22Rv1 (cell line): Measurements from ENCODE around the gene PXMP4.
"Not testable (repeated sequence)": the region's sequence is repeated elsewhere in the genome, so short reads cannot be mapped to it uniquely, and the experiment has no call there.

Source experiments
- H3K27ac ChIP-seq: fragments of 450-650 bp; 2 replicates; pipeline ENCODE4 v1.5.1; 2017
- CTCF ChIP-seq: fragments of 450-650 bp; IDR thresholded peaks from 2 replicates; pipeline ENCODE4 v1.5.1; 2017; ENCODE audit warnings: mild to moderate bottlenecking
- ZFX ChIP-seq: fragments of 450-650 bp; IDR thresholded peaks from 2 replicates; pipeline ENCODE4 v1.6.1; 2017; ENCODE audit warnings: antibody characterized with exemption, borderline replicate concordance

Gene PXMP4

GRCh38 chr20:33702861-33703260 is 17.2 kb downstream of the PXMP4 start:
- no peak for TF ChIP-seq CTCF

GRCh38 chr20:33701629-33702450 is 18.3 kb downstream of the PXMP4 start:
- TF ChIP-seq ZFX, result no peak
- no peak for TF ChIP-seq CTCF
- H3K27ac ChIP-seq, result no peak overlapping the region

More at GRCh38 chr20:33702861-33703260, 17.2 kb downstream of the PXMP4 start:
- no peak overlapping the region for H3K27ac ChIP-seq

DNA sequence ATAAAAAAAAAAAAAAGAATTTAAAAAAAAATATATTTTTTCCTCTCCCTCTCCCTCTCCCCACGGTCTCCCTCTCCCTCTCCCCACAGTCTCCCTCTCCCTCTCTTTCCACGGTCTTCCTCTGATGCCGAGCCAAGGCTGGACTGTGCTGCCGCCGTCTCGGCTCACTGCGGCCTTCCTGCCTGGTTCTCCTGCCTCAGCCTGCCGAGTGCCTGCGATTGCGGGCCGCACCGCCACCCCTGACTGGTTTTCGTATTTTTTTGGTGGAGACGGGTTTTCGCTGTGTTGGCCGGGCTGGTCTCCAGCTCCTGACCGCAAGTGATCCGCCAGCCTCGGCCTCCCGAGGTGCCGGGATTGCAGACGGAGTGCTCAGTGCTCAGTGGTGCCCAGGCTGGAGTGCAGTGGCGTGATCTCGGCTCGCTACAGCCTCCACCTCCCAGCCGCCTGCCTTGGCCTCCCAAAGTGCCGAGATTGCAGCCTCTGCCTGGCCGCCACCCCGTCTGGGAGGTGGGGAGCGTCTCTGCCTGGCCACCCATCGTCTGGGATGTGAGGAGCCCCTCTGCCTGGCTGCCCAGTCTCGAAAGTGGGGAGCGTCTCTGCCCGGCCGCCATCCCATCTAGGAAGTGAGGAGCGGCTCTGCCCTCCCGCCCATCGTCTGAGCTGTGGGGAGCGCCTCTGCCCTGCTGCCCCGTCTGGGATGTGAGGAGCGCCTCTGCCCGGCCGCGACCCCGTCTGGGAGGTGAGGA is 19.2 kb downstream of the PXMP4 start:
- not testable (repeated sequence) for H3K27ac ChIP-seq

DNA sequence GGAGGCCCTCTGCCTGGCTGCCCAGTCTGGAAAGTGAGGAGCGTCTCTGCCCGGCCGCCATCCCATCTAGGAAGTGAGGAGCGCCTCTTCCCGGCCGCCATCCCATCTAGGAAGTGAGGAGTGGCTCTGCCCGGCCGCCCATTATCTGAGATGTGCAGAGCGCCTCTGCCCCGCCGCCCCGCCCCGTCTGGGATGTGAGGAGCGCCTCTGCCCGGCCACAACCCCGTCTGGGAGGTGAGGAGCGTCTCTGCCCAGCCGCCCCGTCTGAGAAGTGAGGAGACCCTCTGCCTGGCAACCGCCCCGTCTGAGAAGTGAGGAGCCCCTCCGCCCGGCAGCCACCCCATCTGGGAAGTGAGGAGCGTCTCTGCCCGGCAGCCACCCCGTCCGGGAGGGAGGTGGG is 21.1 kb downstream of the PXMP4 start:
- not testable (repeated sequence) for H3K27ac ChIP-seq

DNA sequence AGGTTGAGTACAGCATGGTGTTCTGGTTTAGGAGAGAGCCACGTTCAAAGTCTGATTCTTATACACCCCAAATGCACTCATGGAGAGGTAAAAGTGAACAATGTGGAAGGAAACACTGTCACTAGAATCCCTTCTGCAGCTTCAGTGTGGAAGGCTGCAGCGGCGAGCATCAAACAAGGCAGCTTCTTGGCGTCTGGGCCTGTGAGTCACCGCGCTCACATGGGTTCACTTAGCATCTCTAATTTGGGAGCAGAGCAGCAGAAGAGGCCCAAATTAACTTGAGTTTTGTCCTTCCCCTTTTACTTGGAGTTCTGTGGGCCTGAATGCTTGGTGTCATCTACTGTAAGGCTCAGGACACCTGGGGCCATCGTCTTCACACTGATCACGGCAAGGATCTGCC is 23.0 kb downstream of the PXMP4 start:
- no peak overlapping the region for H3K27ac ChIP-seq
- TF ChIP-seq ZFX (no peak), CTCF (no peak)

DNA sequence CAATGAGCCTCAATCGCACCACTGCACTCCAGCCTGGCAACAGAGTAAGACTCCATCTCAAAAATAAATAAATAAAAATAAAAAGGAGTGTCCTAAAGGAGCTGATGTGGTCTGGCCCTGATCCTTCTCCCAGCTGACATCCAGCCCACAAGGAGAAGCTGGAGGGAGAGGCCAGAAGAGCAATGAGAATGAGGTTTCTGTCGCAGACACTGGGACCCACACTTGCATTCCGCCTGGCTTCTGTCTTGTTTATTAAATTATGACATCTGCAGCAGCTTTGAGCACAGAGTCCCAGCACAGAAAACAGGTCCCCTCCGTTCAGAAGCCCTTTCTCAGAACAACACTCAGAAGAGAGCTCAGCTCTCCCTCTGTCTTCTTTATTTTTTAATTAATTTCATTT is 23.7 kb downstream of the PXMP4 start:
- no peak for TF ChIP-seq ZFX
- TF ChIP-seq CTCF, result no peak
- no peak overlapping the region for H3K27ac ChIP-seq

GRCh38 chr20:33694639-33695012 is 25.5 kb downstream of the PXMP4 start:
- TF ChIP-seq ZFX, result no peak
- no peak for TF ChIP-seq CTCF
- H3K27ac ChIP-seq, result no peak overlapping the region

- no peak overlapping the region for H3K27ac ChIP-seq
- TF ChIP-seq CTCF (no peak), ZFX (no peak)
Measured at GRCh38 chr20:33693741-33694638, 26.1 kb downstream of the PXMP4 start.
